Caco-2 (cell line): ENCODE measurements around the gene STON2. TPM values are rescaled to one million over a fixed set of nuclear protein-coding genes. Genes with fewer than 3 reads are reported as not detected.

ENCODE experiments used
- BruUV-seq: library from RNA; stranded (reverse); fragments of 400-500 nt; replicated peaks from 2 replicates; lab custom pipeline; 2021; lab: Mats Ljungman, UMichigan
- CTCF ChIA-PET: fragments of 300-600 bp; sonication (Branson Sonifier 250); formaldehyde crosslinking; loops from one replicate; lab custom pipeline; 2022; ENCODE audit warnings: antibody characterized with exemption; lab: Charles Lee
- POLR2A ChIA-PET: fragments of 300-600 bp; sonication (Branson Sonifier 250); formaldehyde crosslinking; loops from one replicate; lab custom pipeline; 2022; ENCODE audit warnings: antibody characterized with exemption; lab: Charles Lee
- DNase-seq, 2 experiments: peaks; one replicate each; pipeline versions ENCODE4 v3.0.0 to v3.0.0-alpha.2; 2020 to 2022
- H3K27me3 ChIP-seq: replicated peaks from 2 replicates; pipeline ENCODE4 v1.6.0; 2011; ENCODE audit warnings: low read length; ENCODE audit not compliant: control insufficient read depth, insufficient read depth
- H3K36me3 ChIP-seq: 2 replicates; pipeline ENCODE4 v1.5.1; 2011; ENCODE audit warnings: low read length; ENCODE audit not compliant: control insufficient read depth, insufficient read depth
- H3K4me1 ChIP-seq: fragments of 250-450 bp; sonication (Bioruptor Pico); 2 replicates; pipeline ENCODE4 v1.5.1; 2020; ENCODE audit warnings: mild to moderate bottlenecking
- H3K4me3 ChIP-seq: 2 replicates; pipeline ENCODE4 v1.5.1; 2011; ENCODE audit warnings: low read depth, mild to moderate bottlenecking, control low read depth, low read length
- H3K9me3 ChIP-seq: fragments of 250-450 bp; sonication (Bioruptor Pico); 2 replicates; pipeline ENCODE4 v1.5.1; 2020; ENCODE audit warnings: mild to moderate bottlenecking, moderate library complexity
- H3K27ac Mint-ChIP-seq: one replicate; pipeline ENCODE4 v1.8.0; 2022; ENCODE audit warnings: mixed read lengths; ENCODE audit not compliant: unreplicated experiment
- H3K27me3 Mint-ChIP-seq: one replicate; pipeline ENCODE4 v1.8.0; 2022; ENCODE audit warnings: mixed read lengths; ENCODE audit not compliant: insufficient read depth, unreplicated experiment
- H3K36me3 Mint-ChIP-seq: one replicate; pipeline ENCODE4 v1.8.0; 2022; ENCODE audit warnings: mild to moderate bottlenecking, mixed read lengths; ENCODE audit not compliant: insufficient read depth, unreplicated experiment
- H3K4me1 Mint-ChIP-seq: one replicate; pipeline ENCODE4 v1.8.0; 2022; ENCODE audit warnings: low read depth, mixed read lengths; ENCODE audit not compliant: unreplicated experiment
- H3K4me3 Mint-ChIP-seq: one replicate; pipeline ENCODE4 v1.8.0; 2022; ENCODE audit warnings: mild to moderate bottlenecking, moderate library complexity, mixed read lengths; ENCODE audit not compliant: unreplicated experiment
- H3K9me3 Mint-ChIP-seq: one replicate; pipeline ENCODE4 v1.8.0; 2022; ENCODE audit warnings: mixed read lengths; ENCODE audit not compliant: unreplicated experiment
- CTCF ChIP-seq, 2 experiments: fragments of 200-600 bp in 1 of 2; IDR thresholded peaks; 1 replicate in 1 of 2; 2 replicates in 1 of 2; pipeline versions ENCODE4 v1.5.1 to v1.8.0; 2011 to 2022; ENCODE audit warnings: antibody characterized with exemption in 1 of 2, control low read depth in 1 of 2, inconsistent platforms in 1 of 2, low read depth in 1 of 2, low read length in 1 of 2, mild to moderate bottlenecking in 1 of 2, moderate library complexity in 1 of 2; ENCODE audit not compliant: insufficient read depth in 1 of 2, severe bottlenecking in 1 of 2, unreplicated experiment in 1 of 2
- intact Hi-C: fragments of 100-400 bp; cut with micrococcal nuclease; formaldehyde crosslinking; loops from one replicate; pipeline ENCODE4 v1.10.0; 2022; ENCODE audit not compliant: unreplicated experiment
- total RNA-seq: library from RNA; stranded (reverse); gene quantifications from 2 replicates; pipeline ENCODE4 v1.2.3, GENCODE V29; 2022

The STON2 gene
- total RNA-seq, 1 experiment from 2014 or later = 43.5 TPM

DNA sequence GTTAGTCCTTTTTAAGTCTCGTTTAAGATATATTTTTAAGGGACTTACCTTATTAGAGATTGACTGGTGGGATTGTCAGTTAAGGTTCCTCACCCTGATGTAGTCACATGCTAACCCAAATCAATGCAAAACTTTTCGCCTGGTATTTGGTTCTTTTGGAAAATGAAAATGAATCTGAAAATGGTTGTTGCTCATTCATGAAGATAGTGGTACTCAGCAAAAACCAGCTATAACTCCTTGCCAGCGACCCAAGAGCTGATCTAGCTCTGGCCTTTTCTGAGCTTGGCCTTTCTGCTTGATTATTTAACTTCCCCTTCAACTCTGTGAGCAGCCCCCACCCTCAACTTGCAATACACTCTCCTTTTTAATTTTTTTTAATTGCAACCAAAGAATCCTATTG, 94.4 kb downstream of the STON2 start:
- Mint-ChIP-seq H3K27ac (no peak overlapping the region), H3K9me3 (no peaks in the 10 kb centered on the region), H3K4me3 (no peak overlapping the region), H3K36me3 (peaks cover 13% of the 10 kb centered on the region), H3K4me1 (peaks cover 39% of the 10 kb centered on the region), H3K27me3 (no peaks in the 10 kb centered on the region)
- Histone ChIP-seq H3K27me3 (no peaks in the 10 kb centered on the region), H3K9me3 (no peaks in the 10 kb centered on the region), H3K4me1 (peaks cover 32% of the 10 kb centered on the region), H3K36me3 (no peaks in the 10 kb centered on the region; the same call in 1 of the 2 replicates), H3K4me3 (no peak overlapping the region)
- no TSS peak for BruUV-seq
- CTCF ChIA-PET = no interaction called here
- DNase-seq = no peak
- no peak for TF ChIP-seq CTCF (IDR thresholded peaks at IDR 0.05; ENCODE audit: insufficient read depth in 1 of 2, low read depth in 1 of 2, low read length in 1 of 2, severe bottlenecking in 1 of 2, unreplicated experiment in 1 of 2)
- intact Hi-C loops = no loop called here
- POLR2A ChIA-PET = no interaction called here

GRCh38 chr14:81305065-81305464, 95.1 kb downstream of the STON2 start:
- H3K4me1 ChIP-seq = peaks cover 32% of the 10 kb centered on the region
- BruUV-seq = no TSS peak
- no peaks in the 10 kb centered on the region; the same call in 1 of the 2 replicates for H3K36me3 ChIP-seq
- no peak overlapping the region for H3K4me3 ChIP-seq
- H3K9me3 Mint-ChIP-seq = no peaks in the 10 kb centered on the region
- no peak for DNase-seq
- no peak overlapping the region for H3K4me3 Mint-ChIP-seq
- no peaks in the 10 kb centered on the region for H3K27me3 ChIP-seq
- peaks cover 39% of the 10 kb centered on the region for H3K4me1 Mint-ChIP-seq
- H3K36me3 Mint-ChIP-seq = peaks cover 13% of the 10 kb centered on the region
- no peak for TF ChIP-seq CTCF (IDR thresholded peaks at IDR 0.05; ENCODE audit: insufficient read depth in 1 of 2, low read depth in 1 of 2, low read length in 1 of 2, severe bottlenecking in 1 of 2, unreplicated experiment in 1 of 2)
- intact Hi-C loops = no loop called here
- peak overlapping the region; percentile 83 for H3K27ac Mint-ChIP-seq
- POLR2A ChIA-PET = no interaction called here
- CTCF ChIA-PET = no interaction called here
- H3K9me3 ChIP-seq = no peaks in the 10 kb centered on the region
- H3K27me3 Mint-ChIP-seq = no peaks in the 10 kb centered on the region

DNA sequence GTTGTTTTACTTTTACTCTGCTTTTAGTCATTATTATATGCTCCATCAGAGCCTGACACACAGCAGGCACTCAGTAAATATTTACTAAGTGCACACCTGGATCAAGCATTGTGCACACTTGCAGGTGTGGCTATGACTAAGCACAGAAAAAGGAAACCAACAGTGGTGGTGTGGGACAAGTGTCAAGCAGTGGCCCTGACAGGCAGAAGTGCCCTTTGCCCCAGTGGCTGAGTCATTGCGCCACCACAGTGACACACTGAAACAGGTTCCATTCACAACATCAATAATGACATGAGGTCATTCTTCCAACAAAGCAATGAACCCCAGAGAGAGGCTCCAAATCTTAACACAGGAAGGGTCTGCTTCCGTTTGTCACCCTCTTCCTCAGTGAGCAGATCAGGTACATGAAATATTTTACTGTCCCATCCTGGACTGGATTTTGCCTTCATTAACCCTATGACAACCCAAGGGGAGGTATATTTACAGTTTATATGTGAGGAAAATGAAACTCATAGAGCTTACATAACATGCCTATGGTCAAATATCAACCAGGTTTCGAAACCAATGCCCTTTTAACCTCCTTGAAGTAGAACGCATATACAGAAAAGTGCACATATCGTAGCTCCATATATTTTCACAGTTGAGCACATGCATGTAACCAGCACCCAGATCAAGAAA, 96.7 kb downstream of the STON2 start:
- H3K27ac Mint-ChIP-seq = peak overlapping the region; percentile 83
- CTCF ChIA-PET = interaction anchor here (0.6 to 1.2 kb wide), 3 partner anchors 34 to 144 kb away, joined by 3 read pairs; no protein-coding TSS in a partner anchor
- H3K27me3 Mint-ChIP-seq = no peaks in the 10 kb centered on the region
- H3K9me3 Mint-ChIP-seq = no peaks in the 10 kb centered on the region
- DNase-seq = peak; percentile 91 to 95
- Histone ChIP-seq H3K4me3 (no peak overlapping the region), H3K36me3 (no peaks in the 10 kb centered on the region; the same call in 1 of the 2 replicates), H3K4me1 (peaks cover 32% of the 10 kb centered on the region), H3K9me3 (no peaks in the 10 kb centered on the region), H3K27me3 (no peaks in the 10 kb centered on the region)
- intact Hi-C loops = loop anchor here (1.0 to 5.0 kb wide), 5 partner anchors 21 to 229 kb away; partner anchors contain the start of gene SEL1L
- BruUV-seq = TSS peak; percentile 39
- no peak for TF ChIP-seq CTCF (IDR thresholded peaks at IDR 0.05; ENCODE audit: insufficient read depth in 1 of 2, low read depth in 1 of 2, low read length in 1 of 2, severe bottlenecking in 1 of 2, unreplicated experiment in 1 of 2)
- H3K4me3 Mint-ChIP-seq = peak overlapping the region; percentile 66
- peaks cover 39% of the 10 kb centered on the region for H3K4me1 Mint-ChIP-seq
- H3K36me3 Mint-ChIP-seq = peaks cover 13% of the 10 kb centered on the region
- POLR2A ChIA-PET = interaction anchor here (0.9 to 1.2 kb wide), 2 partner anchors 82 to 133 kb away, joined by 3 to 5 read pairs; partner anchors contain the start of gene GTF2A1
